K562 (cell line): ENCODE results near the gene PIK3R2. TPM values are rescaled to one million over a fixed set of nuclear protein-coding genes. Genes with fewer than 3 reads are reported as not detected.

Experiments used
- ATAC-seq: fragments of 200-7000 bp; cut with Tn5 transposase; 3 replicates; pipeline ENCODE4 v1.9.1; 2020; ENCODE audit warnings: moderate library complexity
- BruUV-seq: library from RNA; stranded (reverse); fragments of 400-500 nt; replicated peaks from 2 replicates; lab custom pipeline; 2021; lab: Mats Ljungman, UMichigan
- CTCF ChIA-PET: fragments of 300-600 bp; formaldehyde crosslinking; extraction: SDS; loops from one replicate; lab custom pipeline; 2021; ENCODE audit warnings: low intra/inter-chr PET ratio; lab: Yijun Ruan, JAX
- POLR2A ChIA-PET: fragments of 300-600, 350-650 bp; sonication (Branson Sonifier 250); formaldehyde crosslinking; extraction: SDS; loops from one replicate; lab custom pipeline; 2021; ENCODE audit warnings: antibody characterized with exemption, inconsistent platforms; lab: Yijun Ruan, JAX
- DNase-seq, 4 experiments: peaks; one replicate each; pipeline versions ENCODE4 v3.0.0 to v3.0.0-alpha.2; 2011 to 2018; ENCODE audit warnings: low spot score in 3 of 4, mixed read lengths in 3 of 4; ENCODE audit errors: extremely low read depth in 1 of 4
- FAIRE-seq: peaks from 2 replicates; lab custom pipeline; 2011; peaks lifted over from hg19 to GRCh38; lab: Jason Lieb, UNC
- H2AFZ ChIP-seq: 2 replicates; pipeline ENCODE4 v1.6.0; 2011; ENCODE audit warnings: low read depth, low read length, control low read depth, inconsistent platforms
- H3K27ac ChIP-seq: fragments of 200-600 bp; 3 replicates; pipeline ENCODE4 v1.8.0; 2011; ENCODE audit warnings: low read depth, mild to moderate bottlenecking, control low read depth, inconsistent platforms, low read length, moderate library complexity, mixed read lengths; ENCODE audit errors: extremely low read depth
- H3K27me3 ChIP-seq, 2 experiments: fragments of 300-600 bp in 1 of 2; 2 replicates in 1 of 2; 3 replicates in 1 of 2; pipeline versions ENCODE4 v1.6.0 to v1.8.0; 2011; ENCODE audit warnings: inconsistent platforms in 2 of 2, low read length in 2 of 2, mild to moderate bottlenecking in 1 of 2, mixed read lengths in 1 of 2, moderate library complexity in 1 of 2; ENCODE audit not compliant: control insufficient read depth in 2 of 2, insufficient read depth in 2 of 2
- H3K36me3 ChIP-seq: fragments of 300-600 bp; 3 replicates; pipeline ENCODE4 v1.8.0; 2011; ENCODE audit warnings: mild to moderate bottlenecking, low read length, inconsistent platforms; ENCODE audit not compliant: control insufficient read depth, insufficient read depth
- H3K4me1 ChIP-seq, 2 experiments: fragments of 200-600 bp in 1 of 2; replicated peaks in 1 of 2; 2 replicates in 1 of 2; 3 replicates in 1 of 2; pipeline versions ENCODE4 v1.5.1 to v1.8.0; 2011; ENCODE audit warnings: inconsistent platforms in 2 of 2, low read length in 2 of 2, mild to moderate bottlenecking in 1 of 2, mixed read lengths in 1 of 2, moderate library complexity in 1 of 2; ENCODE audit not compliant: control insufficient read depth in 2 of 2, insufficient read depth in 2 of 2
- H3K4me2 ChIP-seq: 2 replicates; pipeline ENCODE4 v1.6.1; 2011; ENCODE audit warnings: low read length, control low read depth, inconsistent platforms, mixed read lengths; ENCODE audit not compliant: insufficient read depth
- H3K4me3 ChIP-seq: fragments of 200-600 bp; sonication (generic), shearing (Covaris generic); 2 replicates; pipeline ENCODE4 v1.5.1; 2016; ENCODE audit warnings: control low read depth, inconsistent platforms
- H3K79me2 ChIP-seq: fragments of 200-600 bp; 3 replicates; pipeline ENCODE4 v1.8.0; 2011; ENCODE audit warnings: low read length, inconsistent platforms; ENCODE audit not compliant: control insufficient read depth, insufficient read depth
- H3K9ac ChIP-seq, 2 experiments: 2 replicates each; pipeline versions ENCODE4 v1.6.0 to v1.6.1; 2011; ENCODE audit warnings: low read depth in 2 of 2, low read length in 2 of 2, control low read depth in 1 of 2, inconsistent platforms in 1 of 2, mild to moderate bottlenecking in 1 of 2, mixed read lengths in 1 of 2; ENCODE audit not compliant: insufficient read depth in 1 of 2
- H3K9me1 ChIP-seq: one replicate; pipeline ENCODE4 v1.6.0; 2011; ENCODE audit warnings: inconsistent platforms, mild to moderate bottlenecking, low read length, moderate library complexity; ENCODE audit not compliant: control insufficient read depth, insufficient read depth
- H3K9me3 ChIP-seq: replicated peaks from 2 replicates; pipeline ENCODE4 v1.5.1; 2011; ENCODE audit warnings: low read depth, low read length, inconsistent platforms; ENCODE audit not compliant: control insufficient read depth, insufficient read depth
- H4K20me1 ChIP-seq: replicated peaks from 2 replicates; pipeline ENCODE4 v1.6.1; 2011; ENCODE audit warnings: low read length, inconsistent platforms, mixed read lengths; ENCODE audit not compliant: control insufficient read depth, insufficient read depth
- EHMT2 ChIP-seq: fragments of 450-650 bp; IDR thresholded peaks from 2 replicates; pipeline ENCODE4 v1.6.1; 2018; ENCODE audit warnings: antibody characterized with exemption
- ESRRB ChIP-seq: fragments of 250-450 bp; sonication (Bioruptor Pico); IDR thresholded peaks from 2 replicates; pipeline ENCODE4 v1.5.0; 2020; ENCODE audit warnings: mild to moderate bottlenecking, moderate library complexity, borderline replicate concordance
- GABPA ChIP-seq: fragments of 200-800 bp; sonication (Bioruptor generic); conservative IDR thresholded peaks from 2 replicates; pipeline ENCODE4 v1.6.1; 2016; ENCODE audit warnings: low read depth, missing genetic modification characterization, missing compliant biosample characterization
- MTA1 ChIP-seq: fragments of 450-650 bp; IDR thresholded peaks from 2 replicates; pipeline ENCODE4 v1.6.1; 2017; ENCODE audit warnings: borderline replicate concordance
- WGBS: fragments of 100-300 bp; shearing (Covaris generic); methylation state at CpG from one replicate; pipeline ENCODE4 v1.1.6; 2016; ENCODE audit warnings: low coverage, mixed read lengths; ENCODE audit not compliant: insufficient coverage; ENCODE audit errors: missing lambda C conversion rate; 5-methylcytosine and 5-hydroxymethylcytosine counted together
- in situ Hi-C: fragments of 300-500 bp; cut with MboI; formaldehyde crosslinking; loops from 4 replicates; pipeline ENCODE4 v1.15.0; 2018; ENCODE audit warnings: inconsistent platforms, mixed read lengths
- intact Hi-C: fragments of 100-400 bp; cut with micrococcal nuclease; formaldehyde crosslinking; loops from 2 replicates; pipeline ENCODE4 v1.14.2; 2022
- polyA plus RNA-seq, 8 experiments: library from polyadenylated mRNA; depleted of rRNA in 4 of 8; stranded (reverse) in 5 of 8; unstranded in 3 of 8; fragments of >200 nt; fragmentation: Nextera tagmentation in 2 of 8; fragmentation: Illumina TruSeq in 1 of 8; extraction: Ambion mirVana in 2 of 8; extraction: Trizol in 1 of 8; gene quantifications; 2 replicates each; pipeline versions ENCODE4 v1.2.1 to v1.2.3, GENCODE V29; 2011 to 2014; ENCODE audit warnings: inconsistent platforms in 1 of 8, missing spikeins in 1 of 8
- total RNA-seq, 7 experiments: library from RNA; depleted of rRNA in 6 of 7; stranded (reverse); fragments of >200 nt in 6 of 7; fragmentation: Illumina TruSeq in 2 of 7; extraction: Trizol in 2 of 7; gene quantifications; 2 replicates each; pipeline versions ENCODE4 v1.2.1 to v1.2.3, GENCODE V29; 2011 to 2021; ENCODE audit warnings: low replicate concordance in 1 of 7
- TF ChIP-seq, protein P1 (sequence below), 3 experiments: fragments of 200-800 bp in 1 of 3; sonication (Bioruptor generic) in 1 of 3; sonication (generic) in 1 of 3; formaldehyde crosslinking in 1 of 3; IDR thresholded peaks; 2 replicates each; pipeline versions ENCODE4 v1.6.1 to v1.8.0; 2016 to 2022; ENCODE audit warnings: mild to moderate bottlenecking in 2 of 3, missing compliant biosample characterization in 2 of 3, missing genetic modification characterization in 2 of 3, missing genetic modification reagents in 1 of 3
- TF ChIP-seq, protein P2 (sequence below): fragments of 450-650 bp; conservative IDR thresholded peaks from 2 replicates; pipeline ENCODE4 v1.6.1; 2016; ENCODE audit warnings: missing genetic modification characterization, low read depth, mild to moderate bottlenecking, control low read depth, missing compliant biosample characterization
- TF ChIP-seq, protein P3 (sequence below): fragments of 250-450 bp; sonication (Bioruptor Pico); IDR thresholded peaks from 2 replicates; pipeline ENCODE4 v1.8.0; 2022; ENCODE audit warnings: moderate library complexity, mild to moderate bottlenecking, inconsistent platforms
- TF ChIP-seq, protein P4 (sequence below): sonication (generic); formaldehyde crosslinking; IDR thresholded peaks from 2 replicates; pipeline ENCODE4 v1.8.0; 2023; ENCODE audit warnings: mild to moderate bottlenecking, missing genetic modification reagents
- TF ChIP-seq, protein P5 (sequence below): fragments of 250-450 bp; sonication (Bioruptor Pico); IDR thresholded peaks from 2 replicates; pipeline ENCODE4 v1.8.0; 2021; ENCODE audit warnings: borderline replicate concordance, mild to moderate bottlenecking, moderate library complexity; ENCODE audit not compliant: poor library complexity, severe bottlenecking

The PIK3R2 gene
- total and polyA plus RNA-seq, 9 of the 15 experiments (the other 6 are each of a cell fraction or from before 2014, with no cell fraction given) = 0.39 to 37.9 (median 5.3) TPM

DNA sequence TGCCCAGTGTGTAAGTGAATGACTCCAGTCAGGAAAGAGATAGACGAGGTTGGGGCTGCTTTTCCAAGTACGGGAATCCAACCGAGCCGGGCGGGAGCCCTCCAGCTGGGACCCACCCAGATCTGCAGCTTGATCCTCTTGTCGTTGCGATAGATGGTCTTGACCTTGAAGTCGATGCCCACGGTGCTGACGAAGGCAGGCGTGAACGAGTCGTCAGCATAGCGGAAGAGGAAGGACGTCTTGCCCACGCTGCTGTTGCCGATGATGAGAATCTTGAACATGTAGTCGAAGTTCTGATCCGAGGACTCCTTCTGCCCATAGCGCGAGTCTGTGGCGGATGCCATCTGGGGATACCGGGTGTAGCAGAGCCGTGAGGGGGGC lies 49.4 kb downstream of the PIK3R2 start:
- Histone ChIP-seq H3K9me3 (no peaks in the 10 kb centered on the region), H3K4me3 (no peak overlapping the region), H3K27ac (no peak overlapping the region), H3K27me3 (no peaks in the 10 kb centered on the region), H3K4me1 (peaks cover 12 to 43% of the 10 kb centered on the region in 2 experiments; a peak in 4 of 5 replicates), H2AFZ (no peak overlapping the region), H4K20me1 (no peaks in the 10 kb centered on the region; the same call in 1 of the 2 replicates), H3K9me1 (no peaks in the 10 kb centered on the region), H3K79me2 (peaks cover 25% of the 10 kb centered on the region), H3K9ac (peak overlapping the region in 1 of 2 experiments; percentile 72; a peak in 2 of 4 replicates), H3K36me3 (peaks cover 43% of the 10 kb centered on the region; the same call in 1 of the 3 replicates), H3K4me2 (peak overlapping the region; percentile 97; the same call in 1 of the 2 replicates)
- DNase-seq = no peak
- ChIA-PET POLR2A (no interaction called here), CTCF (interaction anchor here (0.6 to 0.8 kb wide), 2 partner anchors 31 to 49 kb away, joined by 3 to 6 read pairs; no protein-coding TSS in a partner anchor)
- 76% methylated on average over 9 of the region's 24 CpGs for WGBS
- in situ Hi-C loops (no loop called here), intact Hi-C loops (loop anchor here (5.0 kb wide), 1 partner anchor 215 kb away; the partner anchor contains the start of gene SSBP4)
- no peak for FAIRE-seq
- no peak for ATAC-seq
- BruUV-seq = no TSS peak
- TF ChIP-seq, protein P1, sequence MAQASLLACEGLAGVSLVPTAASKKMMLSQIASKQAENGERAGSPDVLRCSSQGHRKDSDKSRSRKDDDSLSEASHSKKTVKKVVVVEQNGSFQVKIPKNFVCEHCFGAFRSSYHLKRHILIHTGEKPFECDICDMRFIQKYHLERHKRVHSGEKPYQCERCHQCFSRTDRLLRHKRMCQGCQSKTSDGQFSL (CRISPR knock-in tag; IDR thresholded peaks at IDR 0.05) = no peak
- TF ChIP-seq, protein P1 (tag; IDR thresholded peaks at IDR 0.05) = no peak
- TF ChIP-seq GABPA (tag) = no peak
- TF ChIP-seq, protein P2, sequence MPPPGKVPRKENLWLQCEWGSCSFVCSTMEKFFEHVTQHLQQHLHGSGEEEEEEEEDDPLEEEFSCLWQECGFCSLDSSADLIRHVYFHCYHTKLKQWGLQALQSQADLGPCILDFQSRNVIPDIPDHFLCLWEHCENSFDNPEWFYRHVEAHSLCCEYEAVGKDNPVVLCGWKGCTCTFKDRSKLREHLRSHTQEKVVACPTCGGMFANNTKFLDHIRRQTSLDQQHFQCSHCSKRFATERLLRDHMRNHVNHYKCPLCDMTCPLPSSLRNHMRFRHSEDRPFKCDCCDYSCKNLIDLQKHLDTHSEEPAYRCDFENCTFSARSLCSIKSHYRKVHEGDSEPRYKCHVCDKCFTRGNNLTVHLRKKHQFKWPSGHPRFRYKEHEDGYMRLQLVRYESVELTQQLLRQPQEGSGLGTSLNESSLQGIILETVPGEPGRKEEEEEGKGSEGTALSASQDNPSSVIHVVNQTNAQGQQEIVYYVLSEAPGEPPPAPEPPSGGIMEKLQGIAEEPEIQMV (tag) = no peak
- TF ChIP-seq, protein P3, sequence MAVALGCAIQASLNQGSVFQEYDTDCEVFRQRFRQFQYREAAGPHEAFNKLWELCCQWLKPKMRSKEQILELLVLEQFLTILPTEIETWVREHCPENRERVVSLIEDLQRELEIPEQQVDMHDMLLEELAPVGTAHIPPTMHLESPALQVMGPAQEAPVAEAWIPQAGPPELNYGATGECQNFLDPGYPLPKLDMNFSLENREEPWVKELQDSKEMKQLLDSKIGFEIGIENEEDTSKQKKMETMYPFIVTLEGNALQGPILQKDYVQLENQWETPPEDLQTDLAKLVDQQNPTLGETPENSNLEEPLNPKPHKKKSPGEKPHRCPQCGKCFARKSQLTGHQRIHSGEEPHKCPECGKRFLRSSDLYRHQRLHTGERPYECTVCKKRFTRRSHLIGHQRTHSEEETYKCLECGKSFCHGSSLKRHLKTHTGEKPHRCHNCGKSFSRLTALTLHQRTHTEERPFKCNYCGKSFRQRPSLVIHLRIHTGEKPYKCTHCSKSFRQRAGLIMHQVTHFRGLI (CRISPR knock-in tag) = no peak
- TF ChIP-seq, protein P4, sequence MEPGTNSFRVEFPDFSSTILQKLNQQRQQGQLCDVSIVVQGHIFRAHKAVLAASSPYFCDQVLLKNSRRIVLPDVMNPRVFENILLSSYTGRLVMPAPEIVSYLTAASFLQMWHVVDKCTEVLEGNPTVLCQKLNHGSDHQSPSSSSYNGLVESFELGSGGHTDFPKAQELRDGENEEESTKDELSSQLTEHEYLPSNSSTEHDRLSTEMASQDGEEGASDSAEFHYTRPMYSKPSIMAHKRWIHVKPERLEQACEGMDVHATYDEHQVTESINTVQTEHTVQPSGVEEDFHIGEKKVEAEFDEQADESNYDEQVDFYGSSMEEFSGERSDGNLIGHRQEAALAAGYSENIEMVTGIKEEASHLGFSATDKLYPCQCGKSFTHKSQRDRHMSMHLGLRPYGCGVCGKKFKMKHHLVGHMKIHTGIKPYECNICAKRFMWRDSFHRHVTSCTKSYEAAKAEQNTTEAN = no peak
- no peak for TF ChIP-seq MTA1
- no peak for TF ChIP-seq EHMT2
- TF ChIP-seq ESRRB (CRISPR knock-in tag) = no peak
- TF ChIP-seq, protein P5, sequence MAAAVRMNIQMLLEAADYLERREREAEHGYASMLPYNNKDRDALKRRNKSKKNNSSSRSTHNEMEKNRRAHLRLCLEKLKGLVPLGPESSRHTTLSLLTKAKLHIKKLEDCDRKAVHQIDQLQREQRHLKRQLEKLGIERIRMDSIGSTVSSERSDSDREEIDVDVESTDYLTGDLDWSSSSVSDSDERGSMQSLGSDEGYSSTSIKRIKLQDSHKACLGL (CRISPR knock-in tag) = no peak
